T-helper 1 cell (primary cell): ENCODE data around the gene THBD.

Source experiments
- DNase-seq, 5 donors: peaks; one replicate each; pipeline ENCODE4 v3.0.0-alpha.2; 2012 to 2020

Gene THBD

GRCh38 chr20:23007886-23008655, 41.4 kb downstream of the THBD start:
- no peak for DNase-seq

- no peak for DNase-seq
Measured at GRCh38 chr20:23007462-23007861, 42.0 kb downstream of the THBD start.

GRCh38 chr20:23005776-23006175, 43.7 kb downstream of the THBD start:
- no peak for DNase-seq

- DNase-seq, result no peak
Measured at GRCh38 chr20:23003881-23004460, 45.5 kb downstream of the THBD start.

- no peak for DNase-seq
Measured at GRCh38 chr20:23003077-23003635, 46.3 kb downstream of the THBD start.

GRCh38 chr20:23002276-23002675, 47.2 kb downstream of the THBD start:
- no peak for DNase-seq

GRCh38 chr20:23000232-23000947, 49.1 kb downstream of the THBD start:
- DNase-seq, result no peak

GRCh38 chr20:22999756-23000155, 49.7 kb downstream of the THBD start:
- no peak for DNase-seq

GRCh38 chr20:22998476-22998875, 51.0 kb downstream of the THBD start:
- no peak for DNase-seq

GRCh38 chr20:22995923-22996322, 53.5 kb downstream of the THBD start:
- DNase-seq, result no peak
